Activated naive CD4-positive, alpha-beta T cell treated with anti-CD3 and anti-CD28 coated beads, Interleukin-2, amount 10 ng/mL, durations not matched to agents 7 days and 5 days (primary cell): ENCODE measurements around the gene NCEH1.
"Not testable (repeated sequence)": the region's sequence is repeated elsewhere in the genome, so short reads cannot be mapped to it uniquely, and the experiment has no call there.

Experiments used
- CTCF ChIA-PET: fragments of 350-600 bp; sonication (Branson Sonifier 250); formaldehyde crosslinking; loops from one replicate; lab custom pipeline; 2021; ENCODE audit warnings: antibody characterized with exemption; lab: Charles Lee
- DNase-seq: peaks from one replicate; pipeline ENCODE4 v3.0.0-alpha.2; 2020
- H3K27ac Mint-ChIP-seq: one replicate; pipeline ENCODE4 v1.8.0; 2021; ENCODE audit warnings: mild to moderate bottlenecking, moderate library complexity, mixed read lengths
- H3K27me3 Mint-ChIP-seq: one replicate; pipeline ENCODE4 v1.8.0; 2021; ENCODE audit warnings: mild to moderate bottlenecking, mixed read lengths
- H3K36me3 Mint-ChIP-seq: one replicate; pipeline ENCODE4 v1.8.0; 2021; ENCODE audit warnings: mixed read lengths
- H3K4me1 Mint-ChIP-seq: one replicate; pipeline ENCODE4 v1.8.0; 2021; ENCODE audit warnings: mixed read lengths
- H3K4me3 Mint-ChIP-seq: one replicate; pipeline ENCODE4 v1.8.0; 2021; ENCODE audit warnings: mild to moderate bottlenecking, moderate library complexity, mixed read lengths
- H3K9me3 Mint-ChIP-seq: one replicate; pipeline ENCODE4 v1.8.0; 2021; ENCODE audit warnings: mixed read lengths

The NCEH1 gene

GRCh38 chr3:172717493-172718088 is 6.7 kb upstream of the NCEH1 start:
- Mint-ChIP-seq H3K36me3 (no peaks in the 10 kb centered on the region), H3K27me3 (peaks cover 12% of the 10 kb centered on the region), H3K4me1 (no peaks in the 10 kb centered on the region), H3K9me3 (no peaks in the 10 kb centered on the region), H3K27ac (no peak overlapping the region), H3K4me3 (no peak overlapping the region)
- CTCF ChIA-PET: interaction anchor here (0.8 to 1.2 kb wide), 3 partner anchors 11 to 44 kb away, joined by 3 read pairs; no protein-coding TSS in a partner anchor
- DNase-seq: no peak

- H3K4me3 Mint-ChIP-seq: no peak overlapping the region
- H3K9me3 Mint-ChIP-seq: no peaks in the 10 kb centered on the region
- DNase-seq: no peak
- no peaks in the 10 kb centered on the region for H3K4me1 Mint-ChIP-seq
- H3K27ac Mint-ChIP-seq: no peak overlapping the region
- no peaks in the 10 kb centered on the region for H3K36me3 Mint-ChIP-seq
- CTCF ChIA-PET: no interaction called here
- peaks cover 12% of the 10 kb centered on the region for H3K27me3 Mint-ChIP-seq
These were observed 5.6 kb upstream of the NCEH1 start for GRCh38 chr3:172716476-172716875.

GRCh38 chr3:172713316-172713715 is 2.4 kb upstream of the NCEH1 start:
- H3K4me3 Mint-ChIP-seq: no peak overlapping the region
- H3K27me3 Mint-ChIP-seq: peaks cover 26% of the 10 kb centered on the region
- H3K9me3 Mint-ChIP-seq: no peaks in the 10 kb centered on the region
- no peaks in the 10 kb centered on the region for H3K36me3 Mint-ChIP-seq
- no peak overlapping the region for H3K27ac Mint-ChIP-seq
- peaks cover 16% of the 10 kb centered on the region for H3K4me1 Mint-ChIP-seq
- DNase-seq: no peak
- CTCF ChIA-PET: interaction anchor here (0.7 to 7.6 kb wide), 5 partner anchors 27 to 262 kb away, joined by 3 to 58 read pairs (median 3); no protein-coding TSS in a partner anchor

- no peak overlapping the region for H3K27ac Mint-ChIP-seq
- CTCF ChIA-PET: interaction anchor here (1.0 to 7.6 kb wide), 7 partner anchors 11 to 44 kb away, joined by 3 to 58 read pairs (median 5); no protein-coding TSS in a partner anchor
These were observed 558 bp upstream of the NCEH1 start for GRCh38 chr3:172711454-172711795.

GRCh38 chr3:172709774-172710663 is 848 bp downstream of the NCEH1 start:
- DNase-seq: peak; percentile 26
- Mint-ChIP-seq H3K4me3 (peak overlapping the region; percentile 90), H3K9me3 (no peaks in the 10 kb centered on the region), H3K27ac (no peak overlapping the region), H3K27me3 (peaks cover 22% of the 10 kb centered on the region), H3K36me3 (no peaks in the 10 kb centered on the region), H3K4me1 (peaks cover 16% of the 10 kb centered on the region)
- CTCF ChIA-PET: interaction anchor here (0.6 to 7.6 kb wide), 8 partner anchors 10 to 44 kb away, joined by 3 to 58 read pairs (median 4); no protein-coding TSS in a partner anchor

More at GRCh38 chr3:172711454-172711795, 558 bp upstream of the NCEH1 start:
- Mint-ChIP-seq H3K36me3 (no peaks in the 10 kb centered on the region), H3K4me3 (peak overlapping the region; percentile 90), H3K9me3 (no peaks in the 10 kb centered on the region), H3K27me3 (peaks cover 22% of the 10 kb centered on the region), H3K4me1 (peaks cover 16% of the 10 kb centered on the region)
- DNase-seq: no peak

GRCh38 chr3:172708921-172709773 is 1.7 kb downstream of the NCEH1 start:
- H3K27me3 Mint-ChIP-seq: peaks cover 22% of the 10 kb centered on the region
- no peaks in the 10 kb centered on the region for H3K36me3 Mint-ChIP-seq
- CTCF ChIA-PET: interaction anchor here (1.7 to 7.6 kb wide), 3 partner anchors 9 to 36 kb away, joined by 4 to 58 read pairs (median 10); no protein-coding TSS in a partner anchor
- H3K4me3 Mint-ChIP-seq: peak overlapping the region; percentile 90
- H3K4me1 Mint-ChIP-seq: peaks cover 16% of the 10 kb centered on the region
- H3K27ac Mint-ChIP-seq: no peak overlapping the region
- no peaks in the 10 kb centered on the region for H3K9me3 Mint-ChIP-seq
- DNase-seq: no peak

- no peaks in the 10 kb centered on the region for H3K36me3 Mint-ChIP-seq
- CTCF ChIA-PET: interaction anchor here (1.5 to 7.6 kb wide), 2 partner anchors 22 to 35 kb away, joined by 5 to 58 read pairs; no protein-coding TSS in a partner anchor
- H3K27me3 Mint-ChIP-seq: peaks cover 18% of the 10 kb centered on the region
- no peak overlapping the region for H3K4me3 Mint-ChIP-seq
- peaks cover 16% of the 10 kb centered on the region for H3K4me1 Mint-ChIP-seq
- H3K27ac Mint-ChIP-seq: no peak overlapping the region
- no peaks in the 10 kb centered on the region for H3K9me3 Mint-ChIP-seq
- DNase-seq: no peak
These were observed 2.9 kb downstream of the NCEH1 start for GRCh38 chr3:172707967-172708366.

- Mint-ChIP-seq H3K27me3 (peaks cover 13% of the 10 kb centered on the region), H3K9me3 (no peaks in the 10 kb centered on the region), H3K36me3 (no peaks in the 10 kb centered on the region), H3K4me3 (no peak overlapping the region), H3K4me1 (peaks cover 16% of the 10 kb centered on the region), H3K27ac (no peak overlapping the region)
- CTCF ChIA-PET: interaction anchor here (0.7 to 7.6 kb wide), 3 partner anchors 14 to 34 kb away, joined by 4 to 58 read pairs (median 5); no protein-coding TSS in a partner anchor
- DNase-seq: no peak
These were observed 3.8 kb downstream of the NCEH1 start for GRCh38 chr3:172707030-172707429.

- DNase-seq: no peak
- CTCF ChIA-PET: interaction anchor here (1.2 kb wide), 1 partner anchor 14 kb away, joined by 4 read pairs; no protein-coding TSS in a partner anchor
- Mint-ChIP-seq H3K9me3 (no peaks in the 10 kb centered on the region), H3K36me3 (no peaks in the 10 kb centered on the region), H3K4me3 (no peak overlapping the region), H3K27ac (no peak overlapping the region), H3K27me3 (peaks cover under 1% of the 10 kb centered on the region), H3K4me1 (peaks cover 12% of the 10 kb centered on the region)
These were observed 5.7 kb downstream of the NCEH1 start for GRCh38 chr3:172705170-172705569.

GRCh38 chr3:172704001-172704400 is 6.9 kb downstream of the NCEH1 start:
- CTCF ChIA-PET: interaction anchor here (1.2 kb wide), 3 partner anchors 15 to 46 kb away, joined by 3 to 4 read pairs (median 3); no protein-coding TSS in a partner anchor
- DNase-seq: no peak
- H3K36me3 Mint-ChIP-seq: no peaks in the 10 kb centered on the region
- no peak overlapping the region for H3K27ac Mint-ChIP-seq
- no peak overlapping the region for H3K4me3 Mint-ChIP-seq
- H3K27me3 Mint-ChIP-seq: no peaks in the 10 kb centered on the region
- no peaks in the 10 kb centered on the region for H3K9me3 Mint-ChIP-seq
- peaks cover 2% of the 10 kb centered on the region for H3K4me1 Mint-ChIP-seq

- H3K36me3 Mint-ChIP-seq: not testable (repeated sequence)
These were observed 8.1 kb downstream of the NCEH1 start for GRCh38 chr3:172702731-172703130.

GRCh38 chr3:172702256-172702655 is 8.6 kb downstream of the NCEH1 start:
- Mint-ChIP-seq H3K4me1 (peaks cover 2% of the 10 kb centered on the region), H3K27ac (no peak overlapping the region), H3K36me3 (no peaks in the 10 kb centered on the region), H3K4me3 (no peak overlapping the region), H3K27me3 (no peaks in the 10 kb centered on the region), H3K9me3 (no peaks in the 10 kb centered on the region)
- no peak for DNase-seq
- CTCF ChIA-PET: no interaction called here

More at GRCh38 chr3:172702731-172703130, 8.1 kb downstream of the NCEH1 start:
- H3K4me3 Mint-ChIP-seq, H3K27ac Mint-ChIP-seq, DNase-seq, H3K4me1 Mint-ChIP-seq, CTCF ChIA-PET, H3K9me3 Mint-ChIP-seq, H3K27me3 Mint-ChIP-seq: not testable (repeated sequence)

- H3K27ac Mint-ChIP-seq: no peak overlapping the region
These were observed 9.1 kb downstream of the NCEH1 start for GRCh38 chr3:172701751-172702150.

More at GRCh38 chr3:172701751-172702150, 9.1 kb downstream of the NCEH1 start:
- CTCF ChIA-PET: interaction anchor here (0.8 kb wide), 1 partner anchor 13 kb away, joined by 3 read pairs; no protein-coding TSS in a partner anchor
- Mint-ChIP-seq H3K4me1 (peaks cover 2% of the 10 kb centered on the region), H3K36me3 (no peaks in the 10 kb centered on the region), H3K4me3 (no peak overlapping the region), H3K27me3 (no peaks in the 10 kb centered on the region), H3K9me3 (no peaks in the 10 kb centered on the region)
- no peak for DNase-seq
